HG03159 (cell line): ENCODE data around the gene LCAT.
A peak's percentile ranks its signal among the peaks of the same experiment; 100 is the strongest.
"Not testable (repeated sequence)": the region's sequence is repeated elsewhere in the genome, so short reads cannot be mapped to it uniquely, and the experiment has no call there.

Experiments
- ATAC-seq: cut with Tn5 transposase; IDR thresholded peaks from one replicate; pipeline ENCODE4 v1.9.1; 2021; ENCODE audit warnings: mild to moderate bottlenecking, moderate library complexity; ENCODE audit not compliant: unreplicated experiment

Gene LCAT

GRCh38 chr16:67943619-67944504 is at the start of gene LCAT:
Gene LCAT, minus strand, starts transcription at chr16:67944120. Its CDS starts 19 bp downstream, at chr16:67944101.
- ATAC-seq: no peak

- peak; percentile 65 for ATAC-seq
These were observed 49.5 kb upstream of the LCAT start for GRCh38 chr16:67993207-67994039.

- ATAC-seq: no peak
These were observed 48.8 kb upstream of the LCAT start for GRCh38 chr16:67992661-67993206.

GRCh38 chr16:67990018-67990386 is 46.1 kb upstream of the LCAT start:
- no peak for ATAC-seq

GRCh38 chr16:67989322-67990017 is 45.5 kb upstream of the LCAT start:
- no peak for ATAC-seq

- ATAC-seq: no peak
These were observed 44.8 kb upstream of the LCAT start for GRCh38 chr16:67988675-67989074.

- no peak for ATAC-seq
These were observed 43.7 kb upstream of the LCAT start for GRCh38 chr16:67987460-67988160.

GRCh38 chr16:67986949-67987348 is 43.0 kb upstream of the LCAT start:
- no peak for ATAC-seq

GRCh38 chr16:67982011-67982696 is 38.2 kb upstream of the LCAT start:
- no peak for ATAC-seq

GRCh38 chr16:67979955-67980678 is 36.2 kb upstream of the LCAT start, which contains the start of gene DPEP3:
Gene DPEP3, minus strand, starts transcription at chr16:67980499. Its CDS starts 119 bp downstream, at chr16:67980380.
- no peak for ATAC-seq

GRCh38 chr16:67977469-67978227 is 33.7 kb upstream of the LCAT start:
- ATAC-seq: no peak

GRCh38 chr16:67977005-67977404 is 33.1 kb upstream of the LCAT start:
- no peak for ATAC-seq

GRCh38 chr16:67976205-67976604 is 32.3 kb upstream of the LCAT start:
- no peak for ATAC-seq

GRCh38 chr16:67975321-67976105 is 31.6 kb upstream of the LCAT start:
- no peak for ATAC-seq

GRCh38 chr16:67972285-67972684 is 28.4 kb upstream of the LCAT start:
- ATAC-seq: not testable (repeated sequence)

- no peak for ATAC-seq
These were observed 27.2 kb upstream of the LCAT start for GRCh38 chr16:67971111-67971510.

GRCh38 chr16:67969254-67970039 is 25.5 kb upstream of the LCAT start:
- no peak for ATAC-seq
